NCI-H1930 (cell line): ENCODE measurements around the gene DDX54.
A peak's percentile ranks its signal among the peaks of the same experiment; 100 is the strongest.

Experiments
- DNase-seq, 2 experiments: peaks; one replicate each; lab custom pipeline; 2025; lab: John Stamatoyannopoulos, UW

The DDX54 gene, protein sequence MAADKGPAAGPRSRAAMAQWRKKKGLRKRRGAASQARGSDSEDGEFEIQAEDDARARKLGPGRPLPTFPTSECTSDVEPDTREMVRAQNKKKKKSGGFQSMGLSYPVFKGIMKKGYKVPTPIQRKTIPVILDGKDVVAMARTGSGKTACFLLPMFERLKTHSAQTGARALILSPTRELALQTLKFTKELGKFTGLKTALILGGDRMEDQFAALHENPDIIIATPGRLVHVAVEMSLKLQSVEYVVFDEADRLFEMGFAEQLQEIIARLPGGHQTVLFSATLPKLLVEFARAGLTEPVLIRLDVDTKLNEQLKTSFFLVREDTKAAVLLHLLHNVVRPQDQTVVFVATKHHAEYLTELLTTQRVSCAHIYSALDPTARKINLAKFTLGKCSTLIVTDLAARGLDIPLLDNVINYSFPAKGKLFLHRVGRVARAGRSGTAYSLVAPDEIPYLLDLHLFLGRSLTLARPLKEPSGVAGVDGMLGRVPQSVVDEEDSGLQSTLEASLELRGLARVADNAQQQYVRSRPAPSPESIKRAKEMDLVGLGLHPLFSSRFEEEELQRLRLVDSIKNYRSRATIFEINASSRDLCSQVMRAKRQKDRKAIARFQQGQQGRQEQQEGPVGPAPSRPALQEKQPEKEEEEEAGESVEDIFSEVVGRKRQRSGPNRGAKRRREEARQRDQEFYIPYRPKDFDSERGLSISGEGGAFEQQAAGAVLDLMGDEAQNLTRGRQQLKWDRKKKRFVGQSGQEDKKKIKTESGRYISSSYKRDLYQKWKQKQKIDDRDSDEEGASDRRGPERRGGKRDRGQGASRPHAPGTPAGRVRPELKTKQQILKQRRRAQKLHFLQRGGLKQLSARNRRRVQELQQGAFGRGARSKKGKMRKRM

DNA sequence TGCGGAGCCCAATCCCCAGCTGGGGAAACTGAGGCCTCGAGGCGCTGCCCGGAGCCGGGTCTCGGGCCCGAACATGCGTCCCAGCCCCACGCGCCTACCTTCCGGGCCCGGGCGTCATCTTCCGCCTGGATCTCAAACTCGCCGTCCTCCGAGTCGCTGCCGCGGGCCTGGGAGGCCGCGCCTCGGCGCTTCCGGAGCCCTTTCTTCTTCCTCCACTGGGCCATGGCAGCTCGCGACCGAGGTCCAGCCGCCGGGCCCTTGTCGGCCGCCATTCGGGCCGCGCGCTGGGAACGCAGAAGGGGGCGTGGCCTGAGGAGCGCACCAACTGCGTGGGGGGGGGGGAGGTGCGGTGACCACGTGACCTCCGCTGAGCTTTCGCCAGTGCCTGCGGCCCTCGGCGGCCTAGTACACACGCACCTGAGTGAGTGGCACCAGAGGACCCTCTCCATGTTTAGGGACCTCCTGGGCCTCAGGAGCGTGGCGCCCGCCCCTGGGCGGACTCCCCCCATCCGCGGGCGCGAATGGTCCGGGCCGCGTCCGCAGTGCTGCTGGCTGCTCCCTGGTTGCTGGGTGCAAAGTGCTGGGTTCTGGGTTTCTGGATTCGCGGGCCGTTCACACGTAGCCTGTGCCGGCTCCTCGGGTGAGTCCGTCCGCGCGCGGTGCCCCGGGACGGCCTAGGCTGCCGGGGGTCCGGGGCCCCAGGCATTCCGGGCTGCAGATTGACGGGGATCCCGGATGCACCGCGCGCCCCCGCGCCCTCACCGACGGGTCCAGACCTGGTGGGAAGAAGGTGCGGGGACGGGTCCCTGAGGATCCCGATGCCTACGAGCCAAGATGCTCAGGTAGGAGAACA lies at the start of gene DDX54, which contains the start of gene RITA1:
TSS of gene DDX54 (minus strand) at position 299 of the 853 bp plus-strand sequence. CDS start at position 272, 27 bp downstream.
TSS of gene RITA1 (plus strand) at position 542 of the 853 bp plus-strand sequence. CDS start 1,026 bp downstream, outside the sequence.
- DNase-seq, result peak; percentile 52 to 63

DNA sequence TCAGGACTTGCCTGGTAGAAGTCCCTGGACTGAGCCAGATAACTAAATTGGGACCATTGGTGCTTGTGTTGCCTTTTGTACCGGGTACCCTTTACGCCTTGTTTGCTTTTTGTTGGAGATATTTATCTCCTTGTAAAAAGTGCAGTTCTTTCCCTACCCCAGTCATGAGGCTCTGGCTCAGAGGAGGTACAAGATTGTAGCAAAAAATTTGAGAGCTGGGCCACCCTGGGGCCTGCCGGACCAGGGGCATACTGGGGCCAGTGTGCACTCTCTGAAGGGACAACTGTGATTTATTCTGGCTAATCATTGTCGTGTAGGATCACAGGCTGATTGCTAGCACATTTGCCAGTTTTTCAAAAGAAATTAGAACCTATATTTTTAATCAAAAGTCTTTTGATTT lies 49.2 kb upstream of the DDX54 start:
- no peak for DNase-seq

DNA sequence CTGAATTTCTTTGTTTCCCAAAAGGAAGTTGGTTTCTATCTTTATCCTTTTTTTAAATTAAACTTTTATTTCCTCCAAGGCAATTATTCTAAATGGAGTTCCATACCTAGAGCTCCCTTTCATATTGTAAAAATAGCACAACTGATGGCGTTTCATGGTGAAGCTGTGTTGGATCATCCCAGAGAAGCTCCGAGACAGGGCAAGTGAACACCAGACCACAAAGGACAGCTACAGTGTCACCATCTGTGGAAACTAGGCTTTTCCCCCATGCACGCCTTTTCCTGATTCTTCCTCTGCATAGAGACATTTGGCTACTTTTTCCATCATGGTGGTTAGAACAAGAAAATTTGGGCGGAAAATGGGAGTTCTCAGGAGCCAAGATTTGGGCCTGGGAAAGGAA lies 48.7 kb upstream of the DDX54 start:
- DNase-seq, result no peak

DNA sequence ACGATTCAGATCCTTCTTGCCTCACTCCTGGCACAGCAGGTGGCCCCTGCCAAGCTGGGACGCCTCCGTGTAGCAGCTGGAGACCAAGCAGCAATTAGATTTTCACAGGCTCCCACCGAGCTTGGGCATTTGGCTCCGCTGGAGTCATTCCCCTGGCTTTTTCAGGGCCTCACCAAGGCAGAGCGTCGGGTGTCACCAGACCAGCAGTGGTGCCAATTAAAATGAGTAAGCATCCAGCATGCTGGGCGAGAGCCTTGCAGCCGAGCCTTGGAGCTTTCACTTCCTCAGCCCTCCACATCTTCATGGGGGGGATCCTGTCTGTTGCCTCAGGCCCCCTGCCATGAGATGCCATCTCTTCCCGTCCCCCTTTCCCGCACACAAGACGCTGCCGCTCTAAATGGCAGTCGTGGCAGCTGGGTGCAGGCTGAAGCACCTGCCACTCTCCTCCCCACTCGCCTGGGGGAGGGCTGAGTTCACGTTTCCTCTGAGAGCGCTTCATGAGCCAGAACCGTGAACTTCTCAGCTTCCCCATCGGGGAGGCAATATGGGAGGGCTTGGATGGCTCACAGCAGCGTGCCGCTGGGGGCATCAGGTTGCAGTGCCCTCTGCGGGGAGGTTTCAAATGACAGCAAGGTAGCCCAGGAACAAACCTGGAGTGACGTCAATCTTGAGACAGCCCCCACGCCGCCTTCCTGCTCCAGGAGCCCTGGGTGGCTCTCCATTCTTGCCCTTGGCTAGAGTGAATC lies 47.7 kb upstream of the DDX54 start:
- no peak for DNase-seq

DNA sequence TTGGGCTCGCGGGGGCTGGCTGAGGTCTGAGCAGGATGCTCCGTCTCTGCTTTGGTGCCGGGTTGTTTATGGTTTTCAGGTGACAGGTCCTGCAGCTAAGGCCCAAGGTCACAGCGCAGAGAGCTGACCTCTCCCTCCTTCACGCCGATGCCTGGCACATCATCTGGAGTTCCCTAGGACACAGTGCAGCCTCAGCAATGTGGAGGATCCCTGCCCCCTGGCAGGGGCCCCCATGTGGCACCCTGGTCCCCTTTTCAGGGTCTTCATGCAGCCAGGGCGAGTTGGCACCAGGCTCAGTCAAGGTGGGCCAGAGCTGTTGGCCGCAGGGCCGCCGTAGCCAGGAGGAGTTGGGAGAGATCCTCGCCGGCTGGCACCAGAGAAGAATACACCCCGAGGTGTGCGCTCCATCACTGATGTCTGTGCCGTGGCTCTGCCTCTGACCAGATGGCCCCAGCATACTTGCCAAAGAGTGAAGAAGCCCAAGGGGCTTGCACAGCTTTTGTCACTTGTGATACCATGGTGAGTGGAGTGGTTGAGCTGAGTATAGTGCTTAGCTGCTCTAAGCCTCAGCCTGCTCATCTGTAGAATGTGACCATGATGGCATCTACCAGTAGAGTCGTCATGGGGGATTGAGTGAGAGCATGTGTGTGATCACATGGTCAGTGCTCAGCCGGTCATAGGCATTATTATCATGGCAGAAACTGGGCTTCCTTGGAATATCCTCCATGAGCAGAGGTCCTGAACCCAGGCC lies 47.0 kb upstream of the DDX54 start:
- DNase-seq, result no peak

DNA sequence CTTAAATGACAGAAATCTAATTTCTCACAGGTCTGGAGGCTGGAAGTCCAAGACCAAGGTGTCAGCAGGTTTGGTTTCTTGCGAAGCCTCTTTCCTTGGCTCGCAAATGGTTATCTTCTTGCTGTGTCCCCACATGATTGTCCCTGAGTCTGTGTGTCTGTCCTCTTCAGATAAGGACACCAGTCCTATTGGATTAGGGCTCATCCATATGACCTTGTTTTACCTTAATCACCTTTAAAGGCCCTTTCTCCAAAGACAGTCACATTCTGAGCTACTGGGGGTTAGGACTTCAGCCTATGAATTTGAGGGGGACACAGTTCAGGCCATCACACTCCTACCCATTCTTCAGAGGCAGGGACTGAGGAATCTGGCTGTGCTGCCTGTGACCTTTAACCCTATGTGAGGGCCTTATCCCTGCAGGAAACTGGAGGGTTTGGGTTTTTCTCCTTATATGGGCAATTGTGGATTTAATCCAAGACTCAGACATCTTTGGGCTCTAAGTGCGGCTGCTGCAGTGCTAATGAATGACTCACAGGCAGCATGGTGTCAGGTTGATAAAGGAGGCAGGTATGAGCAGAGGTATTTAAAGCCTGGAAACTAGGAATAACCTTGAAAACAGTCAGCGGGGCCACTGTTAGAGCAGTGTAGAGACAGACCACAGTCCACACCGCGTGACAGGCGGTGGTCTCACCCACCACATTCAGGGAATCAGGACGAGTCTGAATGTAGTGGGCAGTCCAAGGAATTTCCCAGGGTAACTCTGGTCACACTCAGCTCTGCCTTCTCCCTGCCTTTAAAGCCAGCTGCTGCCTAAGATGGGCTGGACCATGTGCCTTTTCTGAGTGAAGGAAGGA lies 46.2 kb upstream of the DDX54 start:
- DNase-seq, result no peak

DNA sequence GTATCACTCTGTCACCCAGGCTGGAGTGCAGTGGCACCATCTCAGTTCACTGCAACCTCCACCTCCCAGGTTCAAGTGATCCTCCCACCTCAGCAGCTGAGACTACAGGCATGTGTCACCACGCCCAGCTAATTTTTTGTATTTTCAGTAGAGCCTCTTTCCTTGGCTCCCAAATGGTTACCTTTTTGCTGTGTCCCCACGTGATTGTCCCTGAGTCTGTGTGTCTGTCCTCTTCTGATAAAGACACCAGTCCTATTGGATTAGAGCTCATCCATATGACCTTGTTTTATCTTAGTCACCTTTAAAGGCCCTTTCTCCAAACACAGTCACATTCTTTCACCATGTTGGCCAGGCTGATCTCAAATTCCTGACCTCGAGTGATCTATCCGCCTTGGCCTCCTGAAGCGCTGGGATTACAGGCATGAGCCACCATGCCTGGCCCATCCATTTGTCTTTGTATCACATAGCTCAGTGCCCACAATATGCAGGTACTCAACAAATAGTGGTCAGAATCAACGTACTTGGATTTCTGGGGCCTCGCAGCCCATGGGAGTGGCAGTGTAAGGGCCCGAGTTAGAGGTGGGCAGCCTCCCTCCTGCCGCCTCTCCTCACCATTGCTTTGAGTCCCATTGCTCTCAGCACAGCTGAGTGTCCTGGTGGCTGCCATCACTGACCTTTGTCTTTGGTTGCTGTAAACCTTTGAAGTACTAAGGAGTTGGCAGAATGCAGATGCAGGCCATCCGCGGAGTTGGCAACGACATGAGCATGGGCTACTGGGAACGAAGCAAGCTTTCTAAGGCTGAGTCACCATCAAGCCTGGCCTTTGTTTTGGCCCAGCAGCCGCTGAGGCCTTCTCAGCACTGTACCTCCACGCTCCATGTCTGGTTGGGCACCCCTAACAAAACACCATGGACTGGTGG lies 45.3 kb upstream of the DDX54 start:
- no peak for DNase-seq

DNA sequence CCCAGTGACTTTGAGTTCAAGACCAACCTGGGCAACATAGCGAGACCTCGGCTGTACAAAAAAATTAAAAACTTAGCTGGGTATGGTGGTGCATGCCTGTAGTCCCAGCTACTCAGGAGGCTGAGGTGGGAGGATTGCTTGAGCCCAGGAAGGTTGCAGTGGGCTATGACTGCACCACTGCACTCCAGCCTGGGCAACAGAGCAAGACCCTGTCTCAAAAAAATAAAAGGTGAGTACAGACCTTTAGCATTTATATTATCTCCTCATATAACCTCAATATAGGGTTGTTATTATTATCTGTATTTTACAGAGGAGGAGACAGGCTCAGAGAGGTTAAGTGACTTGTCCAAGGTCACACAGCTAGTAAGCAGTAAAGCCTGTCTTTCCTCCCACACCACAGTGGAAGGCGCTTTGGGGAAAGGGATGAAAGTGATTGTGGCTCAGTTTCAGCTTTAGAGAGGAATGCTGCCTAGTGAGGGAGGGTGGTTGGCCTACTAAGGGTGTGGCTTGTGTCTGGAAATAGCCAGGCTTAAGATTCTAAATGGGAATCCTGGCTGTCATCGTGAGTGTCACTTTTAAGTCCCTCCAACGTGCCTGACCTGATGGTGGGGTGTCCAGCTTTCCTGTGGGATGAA lies 43.2 kb upstream of the DDX54 start:
- no peak for DNase-seq

DNA sequence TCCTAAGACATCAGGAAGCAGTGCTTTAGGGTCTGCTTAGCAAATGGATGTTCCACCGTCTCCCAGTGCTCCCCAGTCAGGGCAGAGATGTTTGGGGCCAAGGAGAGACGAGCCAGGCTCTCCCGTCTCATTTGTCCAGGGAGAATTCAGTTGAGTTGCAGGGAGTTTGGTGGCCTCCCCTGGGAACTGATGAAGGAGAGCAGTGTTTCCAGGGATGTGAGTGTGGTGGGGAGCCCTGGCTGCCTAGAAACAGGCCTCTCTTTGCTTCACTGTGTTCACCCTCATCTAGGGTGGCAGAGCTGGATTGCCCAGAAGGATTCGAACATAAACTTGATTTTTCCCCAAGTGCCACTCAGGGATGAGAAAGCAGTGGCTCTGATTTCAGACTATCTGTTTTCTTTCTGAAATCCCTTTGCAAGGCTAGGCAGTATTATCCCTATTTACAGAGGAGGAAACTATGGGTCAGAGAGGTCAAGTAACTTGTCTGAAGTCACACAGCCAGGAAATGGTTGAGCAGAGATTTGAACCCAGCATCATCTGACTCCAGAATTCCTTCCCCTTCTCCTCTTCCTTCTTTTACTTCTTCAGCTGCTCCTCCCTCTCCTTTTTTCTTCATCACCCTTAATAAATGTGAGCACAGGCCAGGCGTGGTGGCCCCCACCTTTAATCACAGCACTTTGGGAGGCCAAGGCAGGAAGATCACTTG lies 42.6 kb upstream of the DDX54 start:
- no peak for DNase-seq

DNA sequence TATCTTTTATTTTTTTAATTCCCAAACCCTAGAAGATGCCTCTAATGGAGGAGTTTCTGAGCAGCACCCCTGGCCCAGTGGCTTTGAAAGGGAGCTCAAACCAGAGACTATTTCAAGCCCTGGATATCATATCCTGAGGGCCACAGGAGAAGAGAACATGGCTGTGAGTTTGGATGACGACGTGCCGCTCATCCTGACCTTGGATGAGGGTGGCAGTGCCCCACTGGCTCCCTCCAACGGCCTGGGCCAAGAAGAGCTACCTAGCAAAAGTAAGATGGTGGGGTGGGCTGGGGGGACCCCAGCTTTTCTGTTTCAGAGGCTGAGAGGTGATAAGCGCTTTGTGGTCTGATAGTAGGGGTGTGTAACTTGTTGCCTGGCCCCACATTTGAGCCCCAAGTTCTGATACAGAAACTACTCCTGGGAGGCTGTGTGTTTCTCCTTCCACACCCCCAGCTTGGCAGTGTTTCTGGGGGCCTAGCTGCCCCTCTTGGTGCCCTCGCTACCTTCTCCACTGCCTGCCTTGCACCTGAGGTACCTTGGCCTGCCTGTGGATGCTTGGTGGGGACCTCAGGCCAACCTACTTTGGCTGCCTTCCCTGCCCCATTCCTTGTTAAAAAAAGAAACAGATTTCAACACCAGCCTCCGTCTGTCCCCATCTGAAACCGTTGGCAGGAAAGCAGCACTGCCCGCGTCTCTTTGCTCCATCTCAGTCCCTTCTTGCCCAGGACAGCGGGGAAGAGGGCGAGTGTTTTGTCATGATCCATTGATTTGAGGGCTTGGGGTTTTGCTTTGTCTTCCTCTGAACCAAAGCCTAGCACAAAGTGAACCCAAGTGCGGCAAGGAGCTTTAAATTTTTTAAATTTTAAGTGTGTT lies 41.7 kb upstream of the DDX54 start:
- DNase-seq, result no peak

DNA sequence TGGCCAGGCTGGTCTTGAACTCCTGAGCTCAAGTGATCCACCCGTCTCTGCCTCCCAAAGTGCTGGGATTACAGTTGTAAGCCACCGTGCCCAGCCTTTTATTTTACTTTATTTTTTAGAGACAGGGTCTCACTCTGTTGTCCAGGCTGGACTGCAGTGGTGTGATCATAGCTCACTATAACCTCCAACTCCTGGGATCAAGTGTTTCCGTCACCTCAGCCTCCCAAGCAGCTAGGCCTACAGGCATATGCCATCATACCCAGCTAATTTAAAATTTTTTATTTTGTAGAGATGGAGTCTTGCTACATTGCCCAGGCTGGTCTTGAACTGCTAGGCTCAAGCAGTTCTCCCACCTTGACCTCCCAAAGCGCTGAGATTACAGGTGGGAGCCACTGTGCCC lies 39.7 kb upstream of the DDX54 start:
- no peak for DNase-seq

DNA sequence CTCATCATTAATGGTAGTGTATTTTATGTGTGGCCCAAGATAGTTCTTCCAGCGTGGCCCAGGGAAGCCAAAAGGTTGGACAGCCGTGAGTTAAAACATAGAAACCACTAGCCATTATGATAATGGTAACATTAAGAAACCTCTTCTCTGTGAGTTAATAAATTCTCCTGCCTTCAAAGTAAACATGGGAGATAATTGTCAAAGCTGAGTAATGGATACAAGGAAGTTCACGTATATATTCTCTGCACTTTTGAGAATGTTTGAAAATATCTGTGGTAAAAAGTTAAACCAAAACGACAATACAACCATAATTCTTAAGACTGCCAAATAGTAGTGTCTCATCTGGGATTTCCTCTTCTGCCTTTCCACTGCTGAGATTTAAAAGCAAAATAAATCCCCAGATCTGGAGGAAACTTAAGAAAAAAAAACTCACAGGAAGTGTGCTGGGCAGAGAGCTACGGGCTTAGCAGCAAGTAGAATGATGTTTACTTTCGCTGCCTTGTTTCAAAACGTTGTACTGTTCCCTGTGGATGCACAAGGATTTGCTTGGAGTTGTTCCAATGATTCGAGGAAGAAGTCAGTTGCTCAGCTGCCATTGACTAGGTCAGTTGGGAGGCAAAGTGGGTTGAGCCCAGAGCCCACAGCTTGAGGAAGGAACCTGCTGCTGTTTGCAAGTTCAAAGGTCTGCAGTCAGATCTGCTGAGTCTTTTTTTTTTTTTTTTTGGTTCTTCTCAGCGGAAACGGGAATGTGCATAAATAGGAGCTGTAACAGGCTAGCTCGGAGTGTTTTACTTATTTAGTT lies 37.7 kb upstream of the DDX54 start:
- DNase-seq, result no peak

DNA sequence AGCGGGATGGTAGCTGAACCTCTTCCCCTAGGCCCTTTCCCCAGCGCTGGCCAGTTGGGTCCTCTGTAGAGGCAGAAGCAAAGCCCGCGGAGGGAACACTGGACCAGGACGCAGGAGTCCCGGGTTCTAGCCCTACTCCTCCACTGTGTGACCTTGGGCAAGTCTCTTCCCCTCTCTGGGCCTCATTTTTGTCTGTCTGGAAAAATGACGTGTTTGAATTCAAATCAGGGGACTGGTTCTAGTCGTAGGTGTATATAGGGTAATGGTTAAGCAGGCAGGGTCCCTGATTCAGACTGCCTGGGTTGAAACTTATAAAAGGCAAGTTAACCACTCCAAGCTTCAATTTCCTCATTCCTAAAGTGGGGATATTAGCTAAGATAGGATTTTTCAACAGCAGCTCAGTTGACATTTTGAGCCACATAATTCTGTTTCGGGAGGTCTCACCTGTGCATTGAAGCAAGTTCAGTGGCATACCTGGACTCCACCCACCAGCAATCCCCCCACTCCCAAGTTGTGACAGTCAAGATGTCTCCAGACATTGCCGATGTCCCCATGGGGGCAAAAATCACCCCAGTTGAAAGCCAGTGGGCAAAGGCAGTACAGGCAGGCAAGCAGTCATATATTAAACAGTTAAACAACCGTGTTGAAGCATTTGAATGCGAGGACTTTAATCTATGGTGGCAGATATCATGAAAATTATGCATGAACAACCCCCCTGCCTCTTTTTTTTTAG lies 36.9 kb upstream of the DDX54 start:
- no peak for DNase-seq

DNA sequence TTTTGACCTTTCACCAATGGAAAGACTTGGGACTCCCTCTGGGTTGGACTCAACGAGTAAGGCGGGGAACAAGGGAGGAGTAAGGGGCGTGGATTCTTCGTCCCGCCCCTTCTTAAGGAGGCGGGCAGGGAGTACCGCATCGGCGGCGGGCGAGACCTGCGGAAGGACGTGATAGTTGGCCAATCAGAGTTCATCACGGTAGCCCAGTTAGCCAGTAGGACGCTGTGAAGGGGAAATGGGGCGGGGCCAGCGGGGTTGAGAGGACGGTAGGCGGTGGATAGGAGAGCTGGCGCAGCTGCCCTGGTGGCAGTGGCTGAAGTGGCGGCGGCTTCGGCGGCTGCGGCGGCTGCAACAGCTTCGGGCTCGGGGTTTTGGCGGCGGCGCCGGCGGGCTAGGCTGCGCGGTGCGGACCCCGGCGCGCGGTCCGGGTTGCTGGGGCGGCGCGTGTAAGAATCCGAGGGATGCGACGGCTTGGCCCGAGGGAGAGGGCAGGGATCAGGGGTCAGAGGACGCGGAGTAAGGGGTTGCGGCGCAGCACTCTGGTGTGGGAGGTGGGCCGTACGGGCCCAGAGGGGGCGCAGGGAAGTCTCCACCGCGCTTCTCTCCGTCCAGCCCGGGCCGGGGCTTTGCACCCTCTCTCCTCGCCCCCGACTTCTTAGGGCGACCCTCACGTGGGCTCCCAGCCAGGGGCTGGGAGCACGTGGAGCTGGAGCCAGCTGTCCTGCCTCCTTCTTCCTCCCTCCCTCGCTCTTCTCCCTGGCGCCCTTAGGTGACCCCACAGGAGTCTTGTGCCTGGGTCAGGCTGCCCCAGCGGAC lies 36.1 kb upstream of the DDX54 start, which contains the start of gene TPCN1:
TSS of gene TPCN1 (plus strand) at position 284 of the 816 bp plus-strand sequence. CDS start 5,389 bp downstream, outside the sequence.
- DNase-seq, result peak; percentile 99 to 100
